SK-N-SH treated with all-trans-retinoic acid at 6 μM for 48 hours (cell line): ENCODE data around the gene LY6G5B.
"Not testable (repeated sequence)": the region's sequence is repeated elsewhere in the genome, so short reads cannot be mapped to it uniquely, and the experiment has no call there.

Experiments used
- CREB5 ChIP-seq: fragments of 250-450 bp; sonication (Bioruptor Pico); IDR thresholded peaks from 2 replicates; pipeline ENCODE4 v1.5.1; 2020; ENCODE audit warnings: low read depth, mild to moderate bottlenecking, moderate library complexity
- ISL1 ChIP-seq: fragments of 250-450 bp; sonication (Bioruptor Pico); IDR thresholded peaks from 2 replicates; pipeline ENCODE4 v2.1.2; 2022; ENCODE audit warnings: mild to moderate bottlenecking, moderate library complexity
- OSR1 ChIP-seq: fragments of 250-450 bp; sonication (Bioruptor Pico); IDR thresholded peaks from 2 replicates; pipeline ENCODE4 v1.8.0; 2022; ENCODE audit warnings: moderate library complexity, mild to moderate bottlenecking, inconsistent platforms
- PATZ1 ChIP-seq: fragments of 250-450 bp; sonication (Bioruptor Pico); IDR thresholded peaks from 2 replicates; pipeline ENCODE4 v1.8.0; 2020; ENCODE audit warnings: mild to moderate bottlenecking, moderate library complexity, borderline replicate concordance
- RARB ChIP-seq: fragments of 250-450 bp; sonication (Bioruptor Pico); IDR thresholded peaks from 2 replicates; pipeline ENCODE4 v1.8.0; 2021; ENCODE audit warnings: mild to moderate bottlenecking, moderate library complexity
- SNAI2 ChIP-seq: fragments of 250-450 bp; sonication (Bioruptor Pico); IDR thresholded peaks from 2 replicates; pipeline ENCODE4 v1.5.0; 2020; ENCODE audit warnings: mild to moderate bottlenecking, moderate library complexity
- TSHZ2 ChIP-seq: fragments of 250-450 bp; sonication (Bioruptor Pico); IDR thresholded peaks from 2 replicates; pipeline ENCODE4 v1.5.0; 2020; ENCODE audit warnings: mild to moderate bottlenecking, moderate library complexity
- ZC3H10 ChIP-seq: fragments of 250-450 bp; sonication (Bioruptor Pico); IDR thresholded peaks from 2 replicates; pipeline ENCODE4 v1.5.1; 2021; ENCODE audit warnings: mild to moderate bottlenecking, moderate library complexity
- ZFP3 ChIP-seq: fragments of 250-450 bp; sonication (Bioruptor Pico); IDR thresholded peaks from 2 replicates; pipeline ENCODE4 v1.5.0; 2020; ENCODE audit warnings: mild to moderate bottlenecking, moderate library complexity
- ZFP30 ChIP-seq: fragments of 450-650 bp; formaldehyde crosslinking; IDR thresholded peaks from 2 replicates; pipeline ENCODE4 v1.5.0; 2022; ENCODE audit warnings: mild to moderate bottlenecking, moderate library complexity
- ZNF70 ChIP-seq: fragments of 450-650 bp; formaldehyde crosslinking; IDR thresholded peaks from 2 replicates; pipeline ENCODE4 v1.5.0; 2020; ENCODE audit warnings: mild to moderate bottlenecking, moderate library complexity
- ZNF8 ChIP-seq: fragments of 450-650 bp; formaldehyde crosslinking; IDR thresholded peaks from 2 replicates; pipeline ENCODE4 v1.5.0; 2020; ENCODE audit warnings: mild to moderate bottlenecking, moderate library complexity

- not testable (repeated sequence) for TF ChIP-seq ISL1; ZNF70 (CRISPR knock-in tag); SNAI2 (CRISPR knock-in tag); CREB5 (CRISPR knock-in tag); RARB (CRISPR knock-in tag); PATZ1 (CRISPR knock-in tag); ZC3H10; ZFP3 (CRISPR knock-in tag); OSR1 (CRISPR knock-in tag); TSHZ2 (CRISPR knock-in tag); ZFP30 (CRISPR knock-in tag); ZNF8 (CRISPR knock-in tag)
Measured at GRCh38 chr6:31709157-31709556, 39.4 kb downstream of the LY6G5B start.
